Forelimb muscle (tissue), 1 donor: ENCODE measurements around the gene KIF7. TPM values are rescaled to one million over a fixed set of nuclear protein-coding genes. Genes with fewer than 3 reads are reported as not detected.

Experiments
- DNase-seq: peaks from one replicate; pipeline ENCODE4 v3.0.0-alpha.2; 2013; ENCODE audit warnings: low read depth
- polyA plus RNA-seq: library from polyadenylated mRNA; unstranded; fragments of 120-200 nt; gene quantifications from one replicate; pipeline ENCODE4 v1.2.1, GENCODE V29; 2013; ENCODE audit not compliant: insufficient read length

KIF7 gene
- polyA plus RNA-seq, 1 donor: 5.7 TPM

GRCh38 chr15:89670971-89671560 is 15.8 kb upstream of the KIF7 start:
- no peak for DNase-seq

DNA sequence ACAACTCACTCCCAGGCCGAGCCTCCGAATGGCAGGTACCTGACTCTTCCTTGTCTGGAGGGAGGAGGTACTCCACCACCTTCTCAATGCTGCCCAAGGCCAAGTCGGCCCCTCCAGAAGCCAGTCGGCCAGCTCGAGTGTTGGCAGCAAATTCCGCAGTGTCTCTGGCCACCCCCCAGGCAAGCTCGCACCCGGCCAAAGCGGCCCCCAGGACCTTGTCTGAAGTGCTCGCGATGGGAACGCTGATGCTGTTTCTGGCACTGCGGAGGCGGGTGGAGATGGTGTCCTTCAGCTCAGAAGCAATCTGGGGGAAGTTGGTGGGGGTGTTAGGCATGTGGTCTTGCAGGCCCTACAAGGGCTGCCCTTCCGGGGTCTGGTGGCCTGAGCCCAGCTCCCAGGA is 14.7 kb upstream of the KIF7 start:
- DNase-seq: no peak

DNA sequence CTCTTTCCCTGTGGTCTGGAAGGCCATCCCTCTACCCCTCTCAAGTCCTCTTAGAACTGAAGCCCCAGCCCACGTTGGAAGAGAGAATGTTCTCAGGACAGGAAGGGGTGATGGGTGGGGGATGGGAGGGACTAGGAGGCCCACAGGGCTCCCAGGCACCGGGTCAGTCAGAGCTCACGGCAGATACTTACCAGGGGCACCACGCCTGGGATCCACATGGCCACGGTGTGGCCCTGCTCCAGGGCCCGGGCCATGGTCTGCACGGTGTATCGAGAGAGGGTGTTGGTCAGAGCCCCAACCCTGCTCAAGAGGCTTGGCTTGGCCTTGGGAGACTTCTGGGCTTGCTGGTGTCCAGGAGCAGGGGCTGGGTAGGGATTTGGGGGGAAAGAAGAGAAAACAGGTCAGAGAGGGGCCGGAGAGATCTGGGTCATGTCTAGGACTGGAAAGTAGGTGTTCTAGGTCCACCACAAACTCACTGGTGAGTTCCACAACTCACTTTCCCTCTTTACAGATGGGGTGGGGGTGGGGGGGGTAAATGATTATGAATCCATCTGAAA is 14.1 kb upstream of the KIF7 start:
- no peak for DNase-seq

GRCh38 chr15:89668171-89668570 is 12.9 kb upstream of the KIF7 start:
- DNase-seq: no peak

DNA sequence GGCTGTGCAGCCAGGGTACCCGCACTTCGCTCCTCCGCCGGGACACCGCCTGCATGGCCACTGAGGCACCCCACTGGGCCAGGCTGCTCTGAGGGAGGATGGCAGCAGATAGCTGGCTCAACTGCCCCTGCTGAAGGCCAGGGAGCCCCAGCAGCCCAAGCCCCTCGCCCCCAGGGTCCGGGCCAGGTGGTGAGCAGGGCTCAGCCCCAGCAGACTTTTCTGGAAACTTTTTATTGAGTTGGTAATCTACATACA is 12.4 kb upstream of the KIF7 start:
- DNase-seq: no peak

GRCh38 chr15:89666858-89667705 is 11.8 kb upstream of the KIF7 start:
- no peak for DNase-seq

DNA sequence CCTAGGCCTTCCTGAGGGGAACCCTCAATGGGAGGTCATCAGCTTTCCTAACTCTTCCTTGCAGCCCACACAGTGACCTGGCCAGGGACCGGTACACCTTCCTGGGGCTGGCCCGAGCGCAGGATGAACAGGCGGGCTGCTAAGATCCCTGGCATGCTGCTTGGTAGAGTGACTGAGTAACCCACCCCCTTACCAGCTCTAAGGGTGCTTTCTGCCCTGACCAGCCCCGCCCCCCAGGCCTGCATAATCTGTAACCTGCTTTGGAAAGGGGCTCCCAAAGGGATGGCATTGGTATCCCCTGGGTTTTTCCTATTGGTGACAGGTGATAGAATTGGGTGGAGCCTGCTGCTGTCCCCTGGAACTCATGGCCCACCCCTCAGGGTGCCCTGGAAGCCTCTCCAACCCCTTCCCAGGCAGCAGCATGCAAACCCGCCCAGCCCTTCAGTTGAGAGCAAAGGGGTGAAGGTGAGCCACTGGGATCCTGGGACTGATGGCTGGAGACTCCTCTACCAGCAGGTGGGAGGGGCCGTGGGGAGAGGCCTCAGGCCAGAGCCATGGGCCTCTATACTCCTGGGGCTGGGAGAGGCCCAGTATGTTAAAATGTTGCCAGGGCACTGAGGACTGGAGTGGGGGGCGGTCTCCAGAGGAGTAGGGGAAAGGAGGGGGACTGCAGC is 11.1 kb upstream of the KIF7 start:
- DNase-seq: no peak

DNA sequence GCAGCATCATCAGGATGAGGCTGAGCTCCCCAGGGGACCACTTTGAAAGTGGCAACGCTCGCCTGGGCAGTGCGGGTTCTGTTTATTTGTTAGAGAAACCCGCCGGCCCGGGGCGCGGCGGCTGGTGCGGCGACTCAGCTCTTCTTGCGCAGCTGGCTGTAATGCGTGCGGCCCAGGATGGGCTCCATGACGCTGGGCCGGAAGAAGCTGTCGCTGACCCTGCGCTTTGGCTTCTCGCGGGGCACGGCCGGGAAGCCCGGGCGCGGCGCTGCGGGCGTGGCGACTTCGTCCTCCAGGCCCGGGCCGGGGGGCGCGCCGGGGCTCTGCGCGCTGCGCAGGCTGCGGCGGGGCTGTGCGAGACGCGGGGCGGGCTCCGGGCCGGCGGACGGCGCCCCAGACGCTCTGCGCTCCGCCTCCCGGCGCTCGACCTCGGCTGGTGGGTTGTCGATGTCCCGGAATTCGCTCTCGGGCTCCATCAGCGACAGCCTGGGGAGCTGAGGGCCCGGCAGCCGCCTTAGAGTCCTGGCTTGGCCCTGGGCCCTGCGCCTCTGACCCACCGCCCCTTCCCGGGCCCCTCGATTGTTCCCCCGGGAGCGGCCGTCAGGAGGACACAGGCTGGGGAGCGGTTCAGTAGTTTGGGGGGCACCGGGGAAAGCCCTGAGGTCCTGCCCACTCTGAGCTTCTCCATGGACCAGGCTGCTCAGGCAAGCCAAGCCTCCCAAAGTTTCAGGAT is 10.3 kb upstream of the KIF7 start:
- DNase-seq: no peak

DNA sequence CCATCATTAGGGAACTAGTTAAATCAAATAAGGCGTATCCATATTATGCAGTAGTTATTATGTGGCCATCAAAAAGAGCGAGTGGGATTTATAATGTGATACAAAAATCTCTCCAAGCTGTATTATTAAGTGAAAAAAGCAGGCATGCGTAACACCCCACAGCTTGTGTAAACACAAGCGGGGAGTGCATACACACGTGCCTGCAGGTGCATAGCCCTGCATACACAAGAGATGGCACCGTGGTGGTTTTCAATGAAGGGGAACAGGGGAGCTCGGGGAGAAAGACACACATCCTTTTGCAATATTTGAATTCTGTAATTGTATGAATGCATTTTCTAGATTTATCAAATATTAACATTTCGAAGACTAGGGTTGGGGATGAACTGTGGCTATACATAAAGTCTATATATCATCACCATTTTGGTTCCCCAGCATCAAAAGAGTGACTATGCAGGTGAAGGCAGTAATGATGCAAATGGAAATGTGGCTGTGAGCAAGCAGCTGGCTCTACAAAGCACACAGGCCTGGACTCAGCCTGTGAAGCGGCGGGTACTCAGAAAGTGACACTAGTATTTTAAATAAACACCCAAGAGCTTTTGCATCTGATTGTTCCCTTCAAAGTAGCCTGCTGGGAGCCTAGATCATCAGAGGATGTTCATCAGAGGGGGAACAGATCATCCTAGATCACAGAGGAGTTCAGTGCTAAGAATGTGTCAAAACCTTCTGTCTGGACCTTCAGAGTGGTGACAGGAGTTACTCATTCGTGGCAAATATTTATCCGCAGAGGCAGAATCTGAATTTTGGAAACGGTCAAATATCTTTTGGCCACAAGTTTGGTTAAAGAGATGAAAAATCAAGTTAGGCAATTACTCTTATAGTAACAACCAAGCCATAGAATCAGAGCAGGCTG is 9.4 kb upstream of the KIF7 start:
- no peak for DNase-seq

GRCh38 chr15:89662893-89663626 is 7.8 kb upstream of the KIF7 start:
- no peak for DNase-seq

GRCh38 chr15:89660556-89660955 is 5.3 kb upstream of the KIF7 start:
- DNase-seq: no peak

DNA sequence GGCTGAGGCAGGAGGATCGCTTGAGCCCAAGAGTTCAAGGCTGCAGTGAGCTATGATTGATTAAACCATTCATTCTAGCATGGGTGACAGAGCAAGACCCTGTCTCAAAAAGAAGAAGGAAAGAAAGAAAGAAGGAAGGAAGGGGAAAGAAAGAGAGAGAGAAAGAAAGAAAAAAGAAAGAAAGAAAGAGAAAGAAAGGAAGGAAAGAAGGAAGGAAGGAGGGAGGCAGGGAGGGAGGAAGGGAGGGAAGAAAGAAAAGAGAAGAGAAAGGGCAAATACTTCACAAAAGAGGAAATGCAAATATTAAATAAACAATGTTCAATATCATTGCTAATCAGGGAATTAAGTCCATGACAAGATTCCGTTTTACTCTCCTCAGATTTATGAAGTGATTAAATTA is 4.0 kb upstream of the KIF7 start:
- DNase-seq: no peak

- no peak for DNase-seq
Measured at GRCh38 chr15:89657686-89658200, 2.5 kb upstream of the KIF7 start.

- DNase-seq: no peak
Measured at GRCh38 chr15:89656116-89656815, 999 bp upstream of the KIF7 start.

- no peak for DNase-seq
Measured at GRCh38 chr15:89654301-89654761, 936 bp downstream of the KIF7 start.

DNA sequence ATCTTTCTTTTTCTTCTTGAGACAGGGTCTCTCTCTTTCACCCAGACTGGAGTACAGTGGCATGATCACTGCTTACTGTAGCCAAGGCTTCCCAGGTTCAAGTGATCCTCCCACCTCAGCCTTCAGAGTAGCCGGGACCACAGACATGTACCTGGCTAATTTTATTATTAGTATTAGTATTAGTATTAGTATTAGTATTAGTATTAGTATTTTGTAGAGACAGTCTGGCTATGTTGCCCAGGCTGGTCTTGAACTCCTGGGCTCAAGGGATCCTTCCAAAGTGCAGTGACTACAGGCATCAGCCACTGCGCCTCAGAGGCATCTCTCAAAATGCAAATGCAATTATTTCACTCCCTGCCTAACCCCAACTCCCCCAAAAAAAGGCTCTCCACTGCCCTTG is 1.7 kb downstream of the KIF7 start:
- no peak for DNase-seq

GRCh38 chr15:89652666-89653065 is 2.6 kb downstream of the KIF7 start:
- DNase-seq: no peak

DNA sequence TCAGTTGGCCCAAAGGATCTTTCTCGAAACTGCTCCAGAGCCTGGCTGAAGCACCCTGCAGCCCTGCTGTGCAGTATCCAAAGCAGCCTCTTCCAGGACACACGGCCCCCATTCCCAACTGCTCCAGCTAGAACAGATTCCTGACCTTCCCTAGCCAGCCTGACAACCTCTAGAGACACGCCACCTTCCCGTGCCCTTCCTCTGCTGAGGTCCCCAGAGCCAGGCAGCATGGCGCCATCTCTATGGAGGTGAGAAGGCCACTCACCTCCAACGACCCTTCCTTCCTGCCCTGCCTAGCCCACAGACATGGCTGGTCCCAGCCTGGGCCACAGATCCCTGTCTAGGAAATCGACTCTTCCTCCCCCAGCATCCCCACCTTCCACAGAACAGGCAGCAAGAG is 3.1 kb downstream of the KIF7 start:
- no peak for DNase-seq

GRCh38 chr15:89649716-89650115 is 5.6 kb downstream of the KIF7 start:
- no peak for DNase-seq
